Measurements from ENCODE around the gene GPS1. TPM values are rescaled to one million over a fixed set of nuclear protein-coding genes. Genes with fewer than 3 reads are reported as not detected.

Gene GPS1
- total RNA-seq, 2 experiments from 2014 or later: 82.7 to 88.6 TPM

- peaks cover 2% of the 10 kb centered on the region for H3K36me3 Mint-ChIP-seq (ENCODE audit: low read depth)
- H3K9me3 Mint-ChIP-seq: no peaks in the 10 kb centered on the region
- H3K4me1 Mint-ChIP-seq (ENCODE audit: low read depth): peaks cover 16% of the 10 kb centered on the region
- no peaks in the 10 kb centered on the region for H3K27me3 Mint-ChIP-seq
- H3K27ac Mint-ChIP-seq: no peak overlapping the region
- intact Hi-C loops (cut with micrococcal nuclease): loop anchor here (5.0 to 10.0 kb wide), 2 partner anchors 68 to 130 kb away; no protein-coding TSS in a partner anchor
- CTCF ChIA-PET: interaction anchor here (1.5 kb wide), 1 partner anchor 13 kb away, joined by 6 read pairs; the partner anchor contains the start of gene DCXR
- no peak overlapping the region for H3K4me3 Mint-ChIP-seq
- ATAC-seq: no peak
- POLR2A ChIA-PET: no interaction called here
- no peak for TF ChIP-seq CTCF (IDR thresholded peaks at IDR 0.05)
- DNase-seq: no peak
These were observed 26.8 kb upstream of the GPS1 start for GRCh38 chr17:82024859-82025258.

DNA sequence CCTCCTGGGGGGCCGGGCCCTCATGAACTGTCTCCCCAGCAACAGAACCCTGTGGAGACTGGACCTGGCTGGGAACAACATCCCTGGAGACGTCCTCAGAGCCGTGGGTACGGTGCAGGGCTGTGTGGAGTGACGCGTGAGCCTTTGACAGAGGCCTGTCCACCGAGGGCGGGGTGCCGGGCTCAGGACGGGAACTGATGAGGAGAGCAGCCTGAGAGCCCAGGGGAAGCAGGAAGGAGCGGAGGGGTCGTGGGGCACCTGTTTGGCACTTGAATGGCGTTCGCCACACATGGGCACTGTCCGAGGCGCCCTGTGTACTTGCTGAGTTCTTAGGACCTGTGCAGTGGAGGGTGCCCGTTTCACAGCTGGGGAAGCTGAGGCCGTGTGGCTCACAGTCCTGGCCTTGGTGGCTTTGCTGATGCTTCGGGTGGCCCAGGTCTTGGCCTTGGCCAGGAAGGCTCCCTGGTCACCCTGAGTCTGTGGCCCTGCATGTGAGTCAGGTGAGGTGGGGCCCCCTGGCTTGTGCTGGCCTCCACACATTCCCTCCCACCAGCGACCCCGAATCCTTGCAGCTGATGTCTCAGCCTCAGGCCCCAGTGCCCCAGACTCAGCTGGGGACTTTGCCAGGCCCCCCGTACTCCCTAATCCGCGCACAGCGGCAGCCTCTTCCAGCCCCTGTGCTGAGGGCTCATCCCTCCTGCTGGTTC, 26.1 kb upstream of the GPS1 start:
- H3K27ac Mint-ChIP-seq: no peak overlapping the region
- TF ChIP-seq CTCF (IDR thresholded peaks at IDR 0.05): no peak
- ATAC-seq: no peak
- no peaks in the 10 kb centered on the region for H3K9me3 Mint-ChIP-seq
- H3K4me1 Mint-ChIP-seq (ENCODE audit: low read depth): peaks cover 18% of the 10 kb centered on the region
- intact Hi-C loops (cut with micrococcal nuclease): loop anchor here (10.0 kb wide), 1 partner anchor 129 kb away; no protein-coding TSS in a partner anchor
- no peak overlapping the region for H3K4me3 Mint-ChIP-seq
- H3K36me3 Mint-ChIP-seq (ENCODE audit: low read depth): peaks cover 2% of the 10 kb centered on the region
- no peaks in the 10 kb centered on the region for H3K27me3 Mint-ChIP-seq
- ChIA-PET CTCF (interaction anchor here (1.0 to 1.9 kb wide), 2 partner anchors 12 to 66 kb away, joined by 3 to 7 read pairs; partner anchors contain the start of gene DCXR), POLR2A (interaction anchor here (1.7 kb wide), 1 partner anchor 10 kb away, joined by 6 read pairs; no protein-coding TSS in a partner anchor)
- no peak for DNase-seq

DNA sequence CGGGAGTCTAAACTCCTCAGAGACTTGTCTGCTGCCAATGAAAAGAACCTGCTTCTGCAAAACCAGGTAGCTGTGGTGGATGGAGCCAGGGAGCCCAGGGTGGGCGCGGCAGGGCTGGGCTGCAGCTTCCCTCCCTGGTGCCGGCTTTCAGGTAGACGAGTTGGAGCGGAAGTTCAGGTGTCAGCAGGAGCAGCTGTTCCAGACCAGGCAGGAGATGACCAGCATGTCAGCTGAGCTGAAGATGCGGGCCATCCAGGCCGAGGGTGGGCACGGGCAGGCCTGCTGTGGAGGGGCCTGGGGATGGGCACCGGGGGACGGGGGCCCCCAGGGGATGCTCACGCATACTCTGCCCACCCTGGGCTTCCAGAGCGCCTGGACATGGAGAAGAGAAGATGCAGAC, 23.5 kb upstream of the GPS1 start:
- Mint-ChIP-seq H3K4me1 (ENCODE audit: low read depth) (peaks cover 11% of the 10 kb centered on the region), H3K27ac (no peak overlapping the region), H3K9me3 (no peaks in the 10 kb centered on the region), H3K36me3 (ENCODE audit: low read depth) (no peaks in the 10 kb centered on the region), H3K4me3 (no peak overlapping the region), H3K27me3 (no peaks in the 10 kb centered on the region)
- TF ChIP-seq CTCF (IDR thresholded peaks at IDR 0.05): no peak
- ATAC-seq (no peak), DNase-seq (no peak)
- ChIA-PET POLR2A (interaction anchor here (0.9 kb wide), 1 partner anchor 325 kb away, joined by 3 read pairs; the partner anchor contains the start of gene MRPL12), CTCF (interaction anchor here (0.9 to 2.4 kb wide), 4 partner anchors 9 to 126 kb away, joined by 3 to 6 read pairs (median 4); partner anchors contain the start of gene DCXR)
- intact Hi-C loops (cut with micrococcal nuclease): loop anchor here (10.0 kb wide), 1 partner anchor 127 kb away; no protein-coding TSS in a partner anchor

DNA sequence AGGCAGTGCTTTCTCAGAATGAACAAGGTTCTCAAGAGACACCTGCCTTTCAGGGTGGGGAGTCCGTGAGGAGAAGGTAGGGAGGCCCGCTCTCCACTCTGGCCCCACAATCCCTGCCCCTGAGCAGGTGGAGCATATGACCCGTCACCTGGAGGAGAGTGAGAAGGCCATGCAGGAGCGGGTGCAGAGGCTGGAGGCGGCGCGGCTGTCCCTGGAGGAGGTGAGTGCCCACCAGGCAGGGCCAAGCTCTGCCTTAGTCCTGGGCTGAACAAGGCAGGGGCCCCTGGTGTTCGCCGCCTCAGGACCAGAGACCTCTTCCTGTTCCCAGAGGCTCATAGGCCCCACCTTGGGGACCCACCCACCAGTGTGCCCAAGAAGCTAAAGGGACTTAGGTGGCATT, 22.7 kb upstream of the GPS1 start:
- peaks cover 10% of the 10 kb centered on the region for H3K4me1 Mint-ChIP-seq (ENCODE audit: low read depth)
- ChIA-PET CTCF (interaction anchor here (0.8 to 3.8 kb wide), 9 partner anchors 8 to 78 kb away, joined by 3 to 28 read pairs (median 10); partner anchors contain the start of genes DUS1L and FASN), POLR2A (interaction anchor here (0.9 kb wide), 1 partner anchor 92 kb away, joined by 3 read pairs; no protein-coding TSS in a partner anchor)
- DNase-seq: no peak
- no peaks in the 10 kb centered on the region for H3K9me3 Mint-ChIP-seq
- intact Hi-C loops (cut with micrococcal nuclease): loop anchor here (10.0 kb wide), 1 partner anchor 126 kb away; no protein-coding TSS in a partner anchor
- H3K4me3 Mint-ChIP-seq: no peak overlapping the region
- H3K27me3 Mint-ChIP-seq: no peaks in the 10 kb centered on the region
- TF ChIP-seq CTCF (IDR thresholded peaks at IDR 0.05): no peak
- H3K27ac Mint-ChIP-seq: no peak overlapping the region
- H3K36me3 Mint-ChIP-seq (ENCODE audit: low read depth): no peaks in the 10 kb centered on the region
- no peak for ATAC-seq
